HL-60 (cell line): ENCODE data around the gene SMIM5.

Source experiments
- CTCF ChIP-seq: IDR thresholded peaks from one replicate; pipeline ENCODE4 v1.5.1; 2011; ENCODE audit warnings: low read length, control low read depth, inconsistent platforms; ENCODE audit not compliant: insufficient read depth
- POLR2AphosphoS5 ChIP-seq: IDR thresholded peaks from 2 replicates; pipeline ENCODE4 v1.6.1; 2012; ENCODE audit warnings: low read depth
- REST ChIP-seq: IDR thresholded peaks from 2 replicates; pipeline ENCODE4 v1.6.1; 2012; ENCODE audit warnings: low read depth; ENCODE audit not compliant: insufficient replicate concordance
- SPI1 ChIP-seq: IDR thresholded peaks from 2 replicates; pipeline ENCODE4 v1.6.1; 2012; ENCODE audit warnings: low read depth, mild to moderate bottlenecking, borderline replicate concordance

GRCh38 chr17:75642182-75642783, 9.0 kb downstream of the SMIM5 start:
- TF ChIP-seq CTCF = no peak
- no peak for TF ChIP-seq REST
- TF ChIP-seq SPI1 = no peak
- TF ChIP-seq POLR2AphosphoS5 = no peak
